ENCODE measurements around the gene LHFPL3.

DNA sequence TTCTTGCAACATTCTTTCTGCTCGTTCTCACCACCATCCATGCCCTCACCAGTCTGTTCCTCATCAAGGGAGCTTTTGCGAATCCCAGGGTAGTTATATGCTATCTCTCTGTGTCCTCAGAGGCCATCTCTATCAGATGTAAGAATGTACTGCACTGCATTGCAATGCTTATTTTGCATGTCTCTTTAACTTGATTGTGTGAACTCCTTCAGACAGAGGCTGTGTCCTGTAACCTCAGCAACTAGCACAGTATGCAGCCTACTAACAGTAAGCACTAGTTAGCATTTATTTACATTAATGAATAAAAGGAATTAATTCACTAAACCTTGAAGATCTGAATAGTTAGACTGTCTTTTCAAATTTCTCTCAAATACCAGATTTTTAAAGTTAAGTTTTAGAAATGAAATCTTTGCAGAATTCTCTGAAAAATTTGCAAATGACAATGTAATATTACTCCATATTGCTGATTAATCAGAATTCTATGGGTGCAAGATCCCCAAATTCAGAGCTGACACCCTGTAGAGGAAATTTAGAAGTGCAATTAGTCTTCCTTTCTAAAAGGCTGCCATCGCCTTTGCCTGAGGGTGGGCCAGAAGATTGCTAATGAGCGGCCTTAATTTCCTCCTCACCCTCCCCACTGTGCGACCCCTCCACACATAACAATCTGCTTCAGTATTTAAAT is 10.3 kb upstream of the LHFPL3 start:
- no peak for TF ChIP-seq RAD21 (conservative IDR thresholded peaks at IDR 0.05)
- TF ChIP-seq, protein P1, sequence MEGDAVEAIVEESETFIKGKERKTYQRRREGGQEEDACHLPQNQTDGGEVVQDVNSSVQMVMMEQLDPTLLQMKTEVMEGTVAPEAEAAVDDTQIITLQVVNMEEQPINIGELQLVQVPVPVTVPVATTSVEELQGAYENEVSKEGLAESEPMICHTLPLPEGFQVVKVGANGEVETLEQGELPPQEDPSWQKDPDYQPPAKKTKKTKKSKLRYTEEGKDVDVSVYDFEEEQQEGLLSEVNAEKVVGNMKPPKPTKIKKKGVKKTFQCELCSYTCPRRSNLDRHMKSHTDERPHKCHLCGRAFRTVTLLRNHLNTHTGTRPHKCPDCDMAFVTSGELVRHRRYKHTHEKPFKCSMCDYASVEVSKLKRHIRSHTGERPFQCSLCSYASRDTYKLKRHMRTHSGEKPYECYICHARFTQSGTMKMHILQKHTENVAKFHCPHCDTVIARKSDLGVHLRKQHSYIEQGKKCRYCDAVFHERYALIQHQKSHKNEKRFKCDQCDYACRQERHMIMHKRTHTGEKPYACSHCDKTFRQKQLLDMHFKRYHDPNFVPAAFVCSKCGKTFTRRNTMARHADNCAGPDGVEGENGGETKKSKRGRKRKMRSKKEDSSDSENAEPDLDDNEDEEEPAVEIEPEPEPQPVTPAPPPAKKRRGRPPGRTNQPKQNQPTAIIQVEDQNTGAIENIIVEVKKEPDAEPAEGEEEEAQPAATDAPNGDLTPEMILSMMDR (IDR thresholded peaks at IDR 0.05; ENCODE audit: poor library complexity, severe bottlenecking) = no peak
- no peak for TF ChIP-seq EP300 (conservative IDR thresholded peaks at IDR 0.05; ENCODE audit: poor library complexity, severe bottlenecking)
- no peak for TF ChIP-seq EZH2 (IDR thresholded peaks at IDR 0.05; ENCODE audit: borderline replicate concordance, insufficient read depth, low read length, poor library complexity, severe bottlenecking)
